GM12878 (cell line): ENCODE results near the gene BCL2L12. TPM values are rescaled to one million over a fixed set of nuclear protein-coding genes. Genes with fewer than 3 reads are reported as not detected.

Experiments
- ASH2L ChIP-seq: fragments of 300-600, 200-600 bp; sonication (generic); IDR thresholded peaks from 2 replicates; pipeline ENCODE4 v1.6.1; 2017; ENCODE audit warnings: low read depth, mild to moderate bottlenecking, borderline replicate concordance
- BACH1 ChIP-seq: fragments of 450-650 bp; IDR thresholded peaks from 2 replicates; pipeline ENCODE4 v1.6.1; 2017; ENCODE audit warnings: mild to moderate bottlenecking, borderline replicate concordance
- BCL3 ChIP-seq: IDR thresholded peaks from 2 replicates; pipeline ENCODE4 v1.6.1; 2011; ENCODE audit warnings: borderline replicate concordance, low read depth, mild to moderate bottlenecking, moderate library complexity, low read length; ENCODE audit not compliant: insufficient read depth, poor library complexity, severe bottlenecking
- ESRRA ChIP-seq: IDR thresholded peaks from 2 replicates; pipeline ENCODE4 v1.6.1; 2012; ENCODE audit warnings: mild to moderate bottlenecking, low read length, improper control_type of control experiment
- MEF2A ChIP-seq: IDR thresholded peaks from 2 replicates; pipeline ENCODE4 v1.6.1; 2011; ENCODE audit warnings: low read depth, mild to moderate bottlenecking, low read length, moderate library complexity; ENCODE audit not compliant: insufficient read depth
- NFYB ChIP-seq: IDR thresholded peaks from 2 replicates; pipeline ENCODE4 v1.6.1; 2011; ENCODE audit warnings: low read depth, mild to moderate bottlenecking, low read length, improper control_type of control experiment, moderate library complexity; ENCODE audit not compliant: insufficient read depth
- NKRF ChIP-seq: fragments of 450-650 bp; conservative IDR thresholded peaks from 2 replicates; pipeline ENCODE4 v1.6.1; 2017; ENCODE audit warnings: mild to moderate bottlenecking, moderate library complexity
- PRDM15 ChIP-seq: fragments of 450-650 bp; formaldehyde crosslinking; IDR thresholded peaks from 2 replicates; pipeline ENCODE4 v1.4.0; 2020; ENCODE audit warnings: mild to moderate bottlenecking, moderate library complexity
- RAD51 ChIP-seq: fragments of 450-650 bp; IDR thresholded peaks from 2 replicates; pipeline ENCODE4 v1.6.1; 2016; ENCODE audit warnings: moderate library complexity, mild to moderate bottlenecking, inconsistent platforms
- YBX1 ChIP-seq: fragments of 450-650 bp; IDR thresholded peaks from 2 replicates; pipeline ENCODE4 v1.6.1; 2016; ENCODE audit warnings: antibody characterized with exemption
- ZBTB33 ChIP-seq: fragments of 450-650 bp; IDR thresholded peaks from 2 replicates; pipeline ENCODE4 v1.6.1; 2017; ENCODE audit warnings: mild to moderate bottlenecking
- ZZZ3 ChIP-seq: IDR thresholded peaks from 2 replicates; pipeline ENCODE4 v1.6.1; 2011; ENCODE audit warnings: low read depth; ENCODE audit not compliant: control insufficient read depth, insufficient read length
- polyA plus RNA-seq, 11 experiments: library from polyadenylated mRNA; depleted of rRNA in 4 of 11; unstranded in 6 of 11; stranded (reverse) in 5 of 11; fragments of >200 nt; fragmentation: Nextera tagmentation in 4 of 11; fragmentation: Illumina TruSeq in 1 of 11; extraction: Ambion mirVana in 4 of 11; extraction: Trizol in 1 of 11; gene quantifications; 1 replicate in 1 of 11; 2 replicates in 10 of 11; pipeline versions ENCODE4 v1.2.1 to v1.2.3, GENCODE V29; 2011 to 2016; ENCODE audit warnings: inconsistent platforms in 2 of 11, missing spikeins in 2 of 11, low read depth in 1 of 11
- total RNA-seq, 4 experiments: library from RNA; depleted of rRNA in 3 of 4; stranded (reverse); fragments of >200 nt in 3 of 4; fragmentation: Illumina TruSeq in 1 of 4; extraction: Trizol in 1 of 4; gene quantifications; 2 replicates each; pipeline versions ENCODE4 v1.2.1 to v1.2.3, GENCODE V29; 2013 to 2021

Gene BCL2L12
- total and polyA plus RNA-seq, 10 of the 15 experiments (the other 5 are each of a cell fraction or from before 2014, with no cell fraction given): 1.8 to 143 (median 50.4) TPM

DNA sequence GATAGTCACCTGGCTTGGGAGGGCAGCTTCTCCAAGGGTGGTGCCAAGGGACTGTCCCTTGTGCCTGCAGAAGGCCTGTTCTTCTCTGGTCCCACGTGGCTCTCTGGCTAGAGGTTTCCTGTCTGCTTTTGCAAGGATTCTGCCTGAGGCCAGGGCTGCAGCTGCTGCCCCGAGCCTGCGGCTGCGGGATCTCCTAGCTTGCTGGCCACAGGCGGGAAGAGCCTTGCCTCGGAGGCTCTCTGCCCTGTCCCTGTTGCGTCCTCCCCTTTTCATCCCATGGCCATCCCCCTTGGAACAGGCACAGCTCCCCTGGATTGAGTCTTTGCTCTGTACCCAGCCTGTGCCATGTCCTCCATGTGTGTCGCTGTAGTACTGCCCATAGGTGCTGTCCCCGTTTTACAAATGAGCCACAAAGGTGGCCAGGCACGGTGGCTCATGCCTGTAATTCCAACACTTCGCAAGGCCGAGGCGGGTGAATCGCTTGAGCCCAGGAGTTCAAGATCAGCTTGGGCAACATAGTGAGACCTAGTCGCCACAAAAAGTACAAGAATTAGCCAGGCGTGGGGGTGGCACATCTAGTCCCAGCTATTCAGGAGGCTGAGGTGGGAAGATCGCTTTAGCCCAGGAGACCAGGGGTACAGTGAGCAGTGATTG lies 9.2 kb upstream of the BCL2L12 start (continued):
- TF ChIP-seq NKRF (no peak), YBX1 (no peak), ZBTB33 (no peak), BCL3 (no peak), BACH1 (no peak), ZZZ3 (no peak), PRDM15 (no peak), RAD51 (no peak), ESRRA (no peak), ASH2L (no peak), MEF2A (no peak), NFYB (no peak)
- TF ChIP-seq, all 136 proteins: peak for 0
